ENCODE measurements around the gene TOPBP1.

GRCh38 chr3:133695560-133696171 lies 33.9 kb upstream of the TOPBP1 start:
- TF ChIP-seq, protein P1, sequence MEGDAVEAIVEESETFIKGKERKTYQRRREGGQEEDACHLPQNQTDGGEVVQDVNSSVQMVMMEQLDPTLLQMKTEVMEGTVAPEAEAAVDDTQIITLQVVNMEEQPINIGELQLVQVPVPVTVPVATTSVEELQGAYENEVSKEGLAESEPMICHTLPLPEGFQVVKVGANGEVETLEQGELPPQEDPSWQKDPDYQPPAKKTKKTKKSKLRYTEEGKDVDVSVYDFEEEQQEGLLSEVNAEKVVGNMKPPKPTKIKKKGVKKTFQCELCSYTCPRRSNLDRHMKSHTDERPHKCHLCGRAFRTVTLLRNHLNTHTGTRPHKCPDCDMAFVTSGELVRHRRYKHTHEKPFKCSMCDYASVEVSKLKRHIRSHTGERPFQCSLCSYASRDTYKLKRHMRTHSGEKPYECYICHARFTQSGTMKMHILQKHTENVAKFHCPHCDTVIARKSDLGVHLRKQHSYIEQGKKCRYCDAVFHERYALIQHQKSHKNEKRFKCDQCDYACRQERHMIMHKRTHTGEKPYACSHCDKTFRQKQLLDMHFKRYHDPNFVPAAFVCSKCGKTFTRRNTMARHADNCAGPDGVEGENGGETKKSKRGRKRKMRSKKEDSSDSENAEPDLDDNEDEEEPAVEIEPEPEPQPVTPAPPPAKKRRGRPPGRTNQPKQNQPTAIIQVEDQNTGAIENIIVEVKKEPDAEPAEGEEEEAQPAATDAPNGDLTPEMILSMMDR (IDR thresholded peaks at IDR 0.05), result no peak
- TF ChIP-seq POLR2AphosphoS5 (IDR thresholded peaks at IDR 0.05), result no peak
- no peak for TF ChIP-seq EP300 (IDR thresholded peaks at IDR 0.05)
- TF ChIP-seq POLR2A (IDR thresholded peaks at IDR 0.05), result no peak
